Measurements from ENCODE around the gene GJA5.

The GJA5 gene

DNA sequence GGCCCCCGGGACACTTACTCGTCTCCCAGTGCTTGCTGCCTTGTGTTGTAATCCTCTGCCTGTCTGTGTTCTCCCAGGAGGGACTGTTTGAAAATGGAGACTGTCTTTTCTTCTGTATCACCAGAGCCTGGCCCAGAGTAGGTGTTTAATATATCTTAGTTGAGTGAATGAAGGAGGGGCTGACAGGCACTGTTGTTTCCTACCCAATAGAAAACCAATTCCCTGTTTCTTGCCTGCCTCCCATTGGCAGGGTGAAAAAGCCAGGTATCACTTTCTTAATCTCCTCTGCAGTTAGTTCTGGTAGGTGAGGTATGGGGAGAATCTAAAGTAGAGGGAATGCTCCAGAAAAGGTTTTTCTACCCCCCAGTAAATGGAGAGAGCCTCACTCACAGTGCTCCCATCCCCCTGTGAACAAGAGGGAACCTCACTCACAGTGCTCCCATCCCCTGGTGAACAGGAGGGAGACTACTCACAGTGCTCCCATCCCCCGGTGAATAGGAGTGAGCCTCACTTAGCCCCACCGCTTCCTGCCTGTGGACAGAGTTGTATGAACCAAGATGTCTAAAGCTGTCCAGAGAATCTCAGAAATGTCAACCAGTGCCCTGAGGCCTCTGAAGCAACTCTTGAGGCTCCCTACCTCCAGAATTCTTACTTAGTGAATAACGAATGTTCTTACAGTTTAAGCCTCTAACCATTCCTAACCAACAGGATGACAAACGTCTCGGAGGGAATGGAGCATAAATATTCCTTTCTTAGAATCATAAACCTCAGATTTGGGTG, at the start of gene GJA5:
TSS of gene GJA5 (minus strand) at position 122 of the 780 bp plus-strand sequence. CDS start 1,364 bp downstream, outside the sequence.
- DNase-seq (ENCODE audit: low read depth in 1 of 2, low spot score in 1 of 2), result no peak

GRCh38 chr1:147809236-147809635, 48.8 kb upstream of the GJA5 start:
- no peak for DNase-seq (ENCODE audit: low read depth in 1 of 2, low spot score in 1 of 2)

DNA sequence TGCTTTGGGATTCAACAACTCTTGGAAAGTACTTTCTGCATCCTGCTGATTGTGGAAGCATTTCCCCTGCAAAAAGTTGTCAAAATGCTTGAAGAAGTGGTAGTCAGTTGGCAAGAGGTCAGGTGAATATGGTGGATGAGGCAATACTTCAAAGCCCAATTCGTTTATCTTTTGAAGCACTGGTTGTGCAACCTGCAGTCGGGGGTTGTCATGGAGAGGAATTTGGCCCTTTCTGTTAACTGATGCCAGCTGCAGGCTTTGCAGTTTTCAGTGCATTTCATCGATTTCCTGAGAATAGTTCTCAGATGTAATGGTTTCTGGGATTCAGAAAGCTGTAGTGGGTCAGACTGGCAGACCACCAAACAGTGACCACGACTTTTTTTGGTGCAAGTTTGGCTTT, 47.6 kb upstream of the GJA5 start:
- no peak for DNase-seq (ENCODE audit: low read depth in 1 of 2, low spot score in 1 of 2)

DNA sequence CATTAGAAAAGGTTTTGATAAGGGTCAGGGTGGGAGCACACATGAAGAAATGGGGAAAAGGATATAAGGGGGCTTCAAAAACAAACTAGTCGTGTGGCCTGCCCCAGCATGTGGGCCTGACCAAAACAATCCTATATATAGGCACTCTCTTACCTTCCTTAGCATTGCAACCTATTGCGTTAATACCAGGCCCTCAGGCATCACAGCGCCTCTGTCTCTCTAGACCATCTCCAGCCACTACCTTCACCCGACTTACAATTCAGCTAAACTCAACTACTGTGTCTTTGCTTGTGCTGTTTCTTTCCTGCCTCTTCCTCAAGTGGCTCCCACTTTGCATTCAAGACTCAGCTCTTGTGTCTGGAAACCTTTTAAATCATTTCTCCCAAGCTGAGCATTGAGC, 47.0 kb upstream of the GJA5 start:
- DNase-seq (ENCODE audit: low read depth in 1 of 2, low spot score in 1 of 2), result no peak

- no peak for DNase-seq (ENCODE audit: low read depth in 1 of 2, low spot score in 1 of 2)
These were observed 44.7 kb upstream of the GJA5 start for GRCh38 chr1:147804942-147805723.

- no peak for DNase-seq (ENCODE audit: low read depth in 1 of 2, low spot score in 1 of 2)
These were observed 40.4 kb upstream of the GJA5 start for GRCh38 chr1:147800804-147801203.

DNA sequence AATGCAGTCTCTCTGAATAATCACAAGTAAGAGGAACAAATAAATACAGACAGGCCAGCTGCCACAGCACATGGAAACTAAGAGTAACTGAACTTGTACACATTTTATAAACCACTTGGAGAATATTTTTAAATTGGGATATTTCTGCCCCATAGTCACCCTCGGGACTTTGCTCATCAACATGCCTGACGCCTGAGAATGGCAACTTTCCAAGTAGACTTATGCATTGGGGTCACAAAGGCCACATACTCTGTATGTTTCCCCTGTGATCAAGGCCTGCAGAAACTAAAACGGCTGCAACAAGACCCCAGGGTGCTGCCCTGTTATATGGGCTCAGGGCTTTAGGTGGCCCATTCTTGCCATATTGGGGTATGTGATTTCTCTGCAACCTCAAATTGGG, 38.3 kb upstream of the GJA5 start:
- no peak for DNase-seq (ENCODE audit: low read depth in 1 of 2, low spot score in 1 of 2)

DNA sequence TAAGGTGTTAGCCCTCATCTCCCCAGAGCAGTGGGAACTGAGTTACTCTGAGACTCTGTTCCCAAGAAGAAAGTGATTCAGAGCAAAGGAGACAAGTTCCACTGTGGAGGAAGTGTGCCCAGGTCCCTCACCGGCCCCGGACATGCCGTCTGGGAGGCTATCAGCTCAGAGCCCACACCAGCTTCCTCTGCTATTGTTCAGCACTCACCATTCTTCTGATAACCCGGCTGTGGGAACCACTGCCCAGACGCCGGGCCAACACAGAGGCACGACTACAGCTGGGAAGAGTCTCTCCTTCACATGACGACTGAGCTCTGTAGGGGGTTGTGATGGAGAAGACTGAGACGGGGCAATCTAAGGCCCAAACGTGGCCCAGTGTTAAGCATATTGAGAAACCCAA, 34.2 kb upstream of the GJA5 start:
- no peak for DNase-seq (ENCODE audit: low read depth in 1 of 2, low spot score in 1 of 2)

DNA sequence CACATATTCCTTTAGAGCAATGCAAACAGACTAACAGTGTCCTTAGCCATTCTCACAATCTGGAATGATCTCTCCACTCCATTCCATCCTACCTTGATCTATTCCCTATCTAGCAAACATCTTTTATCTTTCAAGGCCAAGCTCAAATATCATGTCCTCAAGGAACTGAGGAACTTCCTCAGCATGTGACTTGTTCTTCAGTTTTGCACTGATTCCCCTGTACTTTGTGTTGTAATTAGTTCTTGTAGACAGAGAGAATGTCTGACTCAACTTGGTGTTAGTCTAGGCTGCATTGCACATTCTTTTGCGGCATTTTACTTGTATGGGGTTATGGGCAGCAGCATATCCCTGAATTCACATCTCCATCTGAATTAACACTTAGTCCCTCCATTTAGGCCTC, 31.5 kb upstream of the GJA5 start:
- no peak for DNase-seq (ENCODE audit: low read depth in 1 of 2, low spot score in 1 of 2)

DNA sequence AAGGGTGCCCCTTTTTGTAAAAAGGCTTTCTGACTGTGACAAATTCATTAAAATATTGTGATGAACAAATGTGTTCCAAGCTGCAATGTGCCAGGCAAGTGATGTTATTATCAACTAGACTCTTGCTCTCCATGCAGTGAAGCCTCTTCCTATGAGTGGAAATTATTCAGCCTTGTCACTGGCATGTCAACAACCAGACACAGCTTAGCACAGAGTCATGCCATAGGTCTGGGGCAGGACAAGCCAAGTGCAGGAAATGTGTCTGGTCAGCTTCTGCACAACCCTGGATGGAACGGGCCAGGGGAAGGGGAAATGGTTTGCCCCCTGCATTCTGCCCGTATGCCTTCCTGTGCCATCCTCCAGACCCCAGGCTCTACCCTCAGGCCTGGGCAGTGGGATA, 27.4 kb upstream of the GJA5 start:
- DNase-seq (ENCODE audit: low read depth in 1 of 2, low spot score in 1 of 2), result no peak

GRCh38 chr1:147786536-147786935, 26.1 kb upstream of the GJA5 start:
- DNase-seq (ENCODE audit: low read depth in 1 of 2, low spot score in 1 of 2), result no peak

GRCh38 chr1:147785794-147786506, 25.5 kb upstream of the GJA5 start:
- DNase-seq (ENCODE audit: low read depth in 1 of 2, low spot score in 1 of 2), result no peak

DNA sequence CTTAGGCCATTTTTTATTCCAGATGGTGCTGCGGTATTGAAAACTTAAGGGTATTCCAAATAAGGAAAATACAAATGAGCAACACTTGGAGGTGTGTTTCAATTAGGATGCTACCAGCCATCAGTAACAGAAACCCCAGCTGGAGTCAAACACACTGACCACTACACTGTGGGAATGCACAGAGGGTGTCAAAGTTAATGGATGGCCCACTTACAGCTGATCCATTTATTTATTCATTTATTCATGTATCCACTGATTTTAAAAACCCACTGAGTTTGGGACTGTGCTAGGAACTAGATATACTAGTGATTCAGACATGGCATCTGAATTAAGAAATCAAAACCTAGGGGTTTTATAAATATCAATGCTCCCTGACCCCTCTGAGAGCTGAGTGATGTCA, 24.5 kb upstream of the GJA5 start:
- DNase-seq (ENCODE audit: low read depth in 1 of 2, low spot score in 1 of 2), result no peak

DNA sequence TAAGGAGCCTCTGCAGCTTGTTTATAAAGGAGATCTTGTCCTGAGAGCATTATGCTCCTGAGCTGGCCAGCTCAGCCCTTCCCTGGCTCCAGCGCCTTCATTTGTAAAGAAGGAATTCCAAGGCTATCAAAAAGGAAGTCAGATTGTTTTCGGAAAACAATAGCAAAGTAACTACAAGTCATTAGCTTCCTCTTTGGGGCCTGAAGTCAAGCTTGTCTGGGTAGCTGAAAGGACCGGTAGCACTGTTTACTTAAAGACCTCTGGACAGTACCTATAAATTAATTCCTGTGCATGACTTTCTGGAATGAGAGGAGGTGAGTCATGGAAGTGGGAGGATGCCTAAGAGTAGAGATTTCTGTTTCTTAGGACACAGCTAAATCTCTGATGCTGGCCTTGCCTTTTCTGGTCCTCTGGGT, 20.7 kb upstream of the GJA5 start:
- no peak for DNase-seq (ENCODE audit: low read depth in 1 of 2, low spot score in 1 of 2)

GRCh38 chr1:147777694-147778093, 17.3 kb upstream of the GJA5 start:
- DNase-seq (ENCODE audit: low read depth in 1 of 2, low spot score in 1 of 2), result no peak

DNA sequence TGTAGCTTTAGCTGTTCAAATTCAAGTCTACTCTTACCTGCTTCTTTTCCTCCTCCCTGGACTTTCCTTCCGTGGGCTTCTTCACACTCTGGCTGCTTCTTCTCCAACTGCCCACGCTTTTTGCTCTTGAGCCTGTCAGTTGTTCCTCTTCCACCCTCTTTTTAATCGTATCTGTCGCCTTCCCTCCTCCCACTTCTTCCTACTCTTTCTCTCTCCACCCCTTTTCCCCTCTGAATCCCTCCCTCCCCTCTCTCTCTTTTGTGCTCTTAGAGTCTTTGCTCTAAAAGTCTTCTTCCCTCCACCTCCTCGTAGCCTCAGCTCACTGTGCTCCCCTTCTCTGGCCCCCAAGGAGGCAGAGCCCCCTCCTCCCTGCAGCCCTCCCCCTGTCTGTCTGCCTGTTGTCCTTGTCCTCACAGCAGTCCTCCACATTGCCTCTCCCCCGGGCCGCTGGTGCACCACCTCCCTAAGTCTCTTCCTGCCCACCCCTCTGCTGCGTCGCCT, 12.9 kb upstream of the GJA5 start:
- DNase-seq (ENCODE audit: low read depth in 1 of 2, low spot score in 1 of 2), result no peak

DNA sequence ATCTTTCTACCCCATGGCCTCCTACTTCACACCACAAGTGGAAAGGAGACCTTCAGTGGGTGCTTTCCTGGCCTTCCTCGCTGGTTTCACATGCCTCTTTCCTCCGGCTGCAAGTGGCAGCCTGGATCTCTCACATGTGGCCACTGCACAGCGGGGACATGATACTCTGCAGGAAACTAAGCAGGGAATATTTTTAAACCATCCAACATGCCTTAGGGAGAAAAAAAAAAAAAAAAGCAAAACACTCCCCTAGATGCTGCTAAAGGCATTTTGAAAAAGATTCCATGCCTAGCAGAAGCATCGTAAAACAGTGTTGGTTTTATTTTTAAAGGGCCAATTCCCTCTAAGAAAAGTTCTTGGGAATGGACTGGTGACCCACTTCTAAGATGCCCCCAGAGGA, 12.2 kb upstream of the GJA5 start:
- no peak for DNase-seq (ENCODE audit: low read depth in 1 of 2, low spot score in 1 of 2)

GRCh38 chr1:147771226-147772125, 11.1 kb upstream of the GJA5 start:
- no peak for DNase-seq (ENCODE audit: low read depth in 1 of 2, low spot score in 1 of 2)

GRCh38 chr1:147769106-147769505, 8.7 kb upstream of the GJA5 start:
- DNase-seq (ENCODE audit: low read depth in 1 of 2, low spot score in 1 of 2), result no peak

- DNase-seq (ENCODE audit: low read depth in 1 of 2, low spot score in 1 of 2), result no peak
These were observed 8.2 kb upstream of the GJA5 start for GRCh38 chr1:147768582-147768981.

DNA sequence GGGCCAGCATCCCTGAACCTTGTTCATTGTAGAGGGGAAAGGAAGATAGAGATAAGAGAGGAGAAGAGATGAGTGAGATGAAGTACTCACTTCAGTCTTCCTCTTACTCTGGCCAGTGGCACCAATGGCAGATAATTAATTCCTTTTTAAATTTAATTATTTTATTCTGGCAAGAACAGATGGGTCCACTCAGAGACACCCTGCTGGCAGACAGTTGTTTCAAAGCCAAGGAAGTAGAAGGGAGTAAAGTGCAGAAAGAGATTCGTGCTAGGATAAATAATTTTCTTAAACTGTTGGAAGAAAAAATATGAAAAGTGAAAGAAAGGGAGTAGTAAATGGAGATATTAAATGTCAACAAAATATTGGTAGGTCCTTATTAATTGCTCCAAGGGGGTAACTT, 7.7 kb upstream of the GJA5 start:
- no peak for DNase-seq (ENCODE audit: low read depth in 1 of 2, low spot score in 1 of 2)

All from activated T-helper 1 cell treated with anti-CD3 and anti-CD28 coated beads, Interleukin-2, amount 50 U/mL, for 16 hours (primary cell).